Stimulated activated CD4-positive, alpha-beta T cell treated with anti-CD3 and anti-CD28 coated beads, Interleukin-1b, Interleukin-23, amount 100 ng/mL, for 4 hours (primary cell): ENCODE measurements around the gene OLIG1.

Experiments used
- DNase-seq, 2 donors: peaks; one replicate each; pipeline ENCODE4 v3.0.0-alpha.2; 2020; ENCODE audit warnings: low read depth in 2 of 2

The OLIG1 gene

GRCh38 chr21:33099131-33099530, 29.2 kb downstream of the OLIG1 start:
- no peak for DNase-seq

- DNase-seq = no peak
Measured at GRCh38 chr21:33101300-33101911, 31.5 kb downstream of the OLIG1 start.

GRCh38 chr21:33105088-33105487, 35.1 kb downstream of the OLIG1 start:
- no peak for DNase-seq

GRCh38 chr21:33108228-33108627, 38.3 kb downstream of the OLIG1 start:
- DNase-seq = no peak

GRCh38 chr21:33109574-33110339, 39.8 kb downstream of the OLIG1 start:
- peak in 1 of 2 donors; percentile 21 for DNase-seq

GRCh38 chr21:33110340-33110715, 40.4 kb downstream of the OLIG1 start:
- DNase-seq = no peak

- no peak for DNase-seq
Measured at GRCh38 chr21:33111577-33111976, 41.6 kb downstream of the OLIG1 start.

- no peak for DNase-seq
Measured at GRCh38 chr21:33112151-33112550, 42.2 kb downstream of the OLIG1 start.

- DNase-seq = no peak
Measured at GRCh38 chr21:33112681-33113080, 42.7 kb downstream of the OLIG1 start.

GRCh38 chr21:33113131-33113530, 43.2 kb downstream of the OLIG1 start:
- no peak for DNase-seq

- DNase-seq = no peak
Measured at GRCh38 chr21:33114276-33114675, 44.3 kb downstream of the OLIG1 start.

GRCh38 chr21:33115631-33116510, 45.9 kb downstream of the OLIG1 start:
- DNase-seq = no peak

- DNase-seq = no peak
Measured at GRCh38 chr21:33116676-33117075, 46.7 kb downstream of the OLIG1 start.

GRCh38 chr21:33117101-33117888, 47.4 kb downstream of the OLIG1 start:
- no peak for DNase-seq
